Pulmonary artery endothelial cell (primary cell): ENCODE measurements around the gene SPNS2. TPM values are rescaled to one million over a fixed set of nuclear protein-coding genes. Genes with fewer than 3 reads are reported as not detected.

ENCODE experiments used
- DNase-seq: peaks from one replicate; pipeline ENCODE4 v3.0.0-alpha.2; 2011; ENCODE audit warnings: low read depth, low spot score
- total RNA-seq: library from RNA; depleted of rRNA; stranded (reverse); fragments of >200 nt; gene quantifications from 2 replicates; pipeline ENCODE4 v1.2.3, GENCODE V29; 2014

The SPNS2 gene
- total RNA-seq, 1 donor from 2014 or later, result 6.2 TPM

GRCh38 chr17:4587195-4587594 lies 88.5 kb downstream of the SPNS2 start:
- DNase-seq, result no peak

- DNase-seq, result no peak
Observed at GRCh38 chr17:4587803-4588202, 89.1 kb downstream of the SPNS2 start.

DNA sequence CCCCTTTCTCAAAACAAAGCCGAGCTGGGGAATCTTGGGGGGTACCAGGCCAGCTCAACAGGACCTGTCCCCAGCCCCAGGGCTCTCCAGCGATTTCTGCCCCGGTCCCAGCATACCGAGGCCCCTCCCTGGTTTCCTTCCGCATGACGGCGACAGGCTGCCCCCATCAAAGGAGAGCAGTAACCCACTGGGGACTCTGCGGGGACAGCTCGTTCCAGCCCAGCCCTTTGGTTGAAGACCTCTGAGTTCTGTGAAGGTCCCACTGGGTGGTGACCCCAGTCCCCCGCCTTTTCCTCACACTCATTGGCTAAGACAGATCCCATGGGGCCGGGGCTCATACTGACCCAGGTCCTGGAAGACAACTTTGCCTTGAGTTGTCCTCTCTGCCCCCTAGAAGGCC lies 89.7 kb downstream of the SPNS2 start:
- DNase-seq, result no peak

Other genes with a start within 250 kb of the SPNS2 start
- gene ANKFY1, start 234.9 kb upstream of the SPNS2 start, total RNA-seq, result 28.0 and 45.4 TPM in 2 replicates
- 38.1 and 38.6 TPM in 2 replicates for gene UBE2G1, start 132.2 kb upstream of the SPNS2 start, total RNA-seq
- 0.13 and 0.21 TPM in 2 replicates for gene SPNS3, start 64.9 kb upstream of the SPNS2 start, total RNA-seq
- 64.8 and 76.2 TPM in 2 replicates for gene MYBBP1A, start 56.5 kb downstream of the SPNS2 start, total RNA-seq
- gene GGT6, start 61.7 kb downstream of the SPNS2 start, total RNA-seq, result not detected in 2 replicates
- not detected in 2 replicates for gene SMTNL2, start 85.6 kb downstream of the SPNS2 start, total RNA-seq
- gene ALOX15, start 142.8 kb downstream of the SPNS2 start, total RNA-seq, result not detected in 2 replicates
- gene PELP1, start 205.3 kb downstream of the SPNS2 start, total RNA-seq, result 16.0 and 27.6 TPM in 2 replicates
- gene ARRB2, start 211.8 kb downstream of the SPNS2 start, total RNA-seq, result 7.7 and 8.7 TPM in 2 replicates
- gene MED11, start 232.5 kb downstream of the SPNS2 start, total RNA-seq, result 9.4 and 12.5 TPM in 2 replicates
- 0.07 and 0.11 TPM in 2 replicates for gene ZMYND15, start 241.0 kb downstream of the SPNS2 start, total RNA-seq
- 2.4 and 7.4 TPM in 2 replicates for gene CXCL16, start 241.0 kb downstream of the SPNS2 start, total RNA-seq